ENCODE results near the gene NDRG3. TPM values are rescaled to one million over a fixed set of nuclear protein-coding genes. Genes with fewer than 3 reads are reported as not detected.

The NDRG3 gene
- total and polyA plus RNA-seq, 2 of the 8 experiments (the other 6 are each of a cell fraction or from before 2014, with no cell fraction given) = 25.7 to 32.3 TPM

DNA sequence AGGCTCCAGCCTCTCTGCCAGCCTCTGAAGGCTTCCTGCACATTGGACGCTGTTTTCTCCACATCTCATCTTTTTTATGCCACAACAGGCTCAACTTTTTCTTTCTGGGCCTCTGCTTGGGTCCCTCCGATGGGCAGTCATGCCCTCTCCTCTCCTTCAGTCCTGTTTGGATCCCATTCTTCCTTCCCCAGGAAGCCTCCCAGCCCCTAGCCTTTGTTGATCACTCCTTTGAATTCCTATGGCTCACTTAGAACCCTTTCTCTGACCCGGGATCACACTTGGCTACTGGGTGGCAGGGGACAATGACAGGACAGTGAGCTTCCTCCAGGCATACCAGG is 104.4 kb downstream of the NDRG3 start:
- H3K9ac ChIP-seq (replicated peaks in 1 of 4; ENCODE audit: extremely low read depth in 1 of 4, low read depth in 3 of 4, low read length in 3 of 4) = no peak overlapping the region
- no peak overlapping the region for H3K4me2 ChIP-seq (ENCODE audit: insufficient read depth in 1 of 2, low read depth in 2 of 2, low read length in 2 of 2)
- CTCF ChIA-PET (ENCODE audit: partially characterized antibody) = interaction anchor here (4.1 kb wide), 1 partner anchor 9 kb away, joined by 19 read pairs; no protein-coding TSS in a partner anchor
- peaks cover 1 to 9% (median 3%) of the 10 kb centered on the region in 4 experiments; a peak in 4 of 7 replicates for H3K4me1 ChIP-seq (replicated peaks in 1 of 4; ENCODE audit: control insufficient read depth in 3 of 4, insufficient read depth in 4 of 4, low read length in 3 of 4)
- H4K8ac ChIP-seq (ENCODE audit: extremely low read depth, insufficient read depth, low read length) = no peak overlapping the region
- FAIRE-seq = no peak
- no peak overlapping the region for H4K5ac ChIP-seq (ENCODE audit: insufficient read length, low read depth, low read length)
- no peak overlapping the region for H3K4ac ChIP-seq (replicated peaks; ENCODE audit: insufficient read length, low read depth, low read length)
- H3K56ac ChIP-seq (replicated peaks; ENCODE audit: insufficient read length, low read depth, low read length) = no peak overlapping the region
- H2AK5ac ChIP-seq (ENCODE audit: low read depth, low read length) = no peak overlapping the region
- H3K27ac ChIP-seq (ENCODE audit: low read depth, low read length) = no peak overlapping the region
- H3K14ac ChIP-seq (ENCODE audit: insufficient read length) = no peak overlapping the region
- H3K23me2 ChIP-seq (ENCODE audit: low read depth, low read length) = no peaks in the 10 kb centered on the region
- no peak overlapping the region for H2BK15ac ChIP-seq (ENCODE audit: low read length)
- H3K79me2 ChIP-seq (ENCODE audit: control insufficient read depth in 1 of 2, insufficient read depth in 2 of 2, low read length in 2 of 2) = no peaks in the 10 kb centered on the region
- WGBS, 2 experiments (ENCODE audit: extremely low coverage in 1 of 2, insufficient coverage in 1 of 2, insufficient read length in 1 of 2, insufficient replicate concordance in 2 of 2, low coverage in 1 of 2, low lambda C conversion rate in 2 of 2, missing lambda C conversion rate in 1 of 2) = 89% methylated on average over 3 of the region's 3 CpGs; no CpG with 5 or more reads in 1 of the 2 experiments
- H2BK5ac ChIP-seq (ENCODE audit: low read depth, low read length) = no peak overlapping the region
- H2AFZ ChIP-seq (ENCODE audit: low read length) = no peak overlapping the region
- no peaks in the 10 kb centered on the region for H3K9me3 ChIP-seq (ENCODE audit: insufficient read depth in 2 of 2, low read depth in 1 of 2, low read length in 1 of 2)
- no peak overlapping the region for H2BK12ac ChIP-seq (ENCODE audit: low read depth, low read length)
- H2BK120ac ChIP-seq (replicated peaks; ENCODE audit: low read depth, low read length) = no peak overlapping the region
- no peak for DNase-seq (ENCODE audit: low read depth in 1 of 2, low spot score in 2 of 2)
- H3K79me1 ChIP-seq (ENCODE audit: low read depth, low read length) = no peaks in the 10 kb centered on the region
- no peak overlapping the region for H3K4me3 ChIP-seq (ENCODE audit: extremely low read depth in 1 of 4, insufficient read depth in 2 of 4, low read depth in 3 of 4, low read length in 4 of 4)
- no peak overlapping the region for H3K18ac ChIP-seq (ENCODE audit: extremely low read depth, low read length)
- H4K20me1 ChIP-seq (replicated peaks in 1 of 2; ENCODE audit: control insufficient read depth in 1 of 2, insufficient read depth in 2 of 2, low read length in 2 of 2) = no peaks in the 10 kb centered on the region
- H4K91ac ChIP-seq (replicated peaks; ENCODE audit: insufficient read length, low read length) = no peak overlapping the region
- POLR2A ChIA-PET (ENCODE audit: partially characterized antibody) = no interaction called here
- H2BK20ac ChIP-seq (ENCODE audit: low read length) = no peak overlapping the region
- H3K36me3 ChIP-seq (ENCODE audit: control insufficient read depth in 2 of 4, insufficient read depth in 4 of 4, low read length in 3 of 4) = no peaks in the 10 kb centered on the region
- H3K23ac ChIP-seq (ENCODE audit: insufficient read length) = no peak overlapping the region
- no peaks in the 10 kb centered on the region for H3K27me3 ChIP-seq (replicated peaks in 1 of 4; ENCODE audit: control insufficient read depth in 3 of 4, extremely low read depth in 1 of 4, insufficient read depth in 3 of 4, low read length in 3 of 4)
- no peak for TF ChIP-seq SIX5 (IDR thresholded peaks at IDR 0.05; ENCODE audit: low read depth, low read length)
- no peak for TF ChIP-seq POU5F1 (IDR thresholded peaks at IDR 0.05; ENCODE audit: low read depth, low read length)
- no peak for TF ChIP-seq EGR1 (IDR thresholded peaks at IDR 0.05; ENCODE audit: borderline replicate concordance, low read depth, low read length)
- TF ChIP-seq TAF1 (IDR thresholded peaks at IDR 0.05; ENCODE audit: low read depth, low read length) = no peak
- no peak for TF ChIP-seq CTCF (IDR thresholded peaks at IDR 0.05; ENCODE audit: control extremely low read depth in 1 of 3, insufficient read depth in 1 of 3, low read depth in 1 of 3, low read length in 3 of 3)
- TF ChIP-seq, protein P1, sequence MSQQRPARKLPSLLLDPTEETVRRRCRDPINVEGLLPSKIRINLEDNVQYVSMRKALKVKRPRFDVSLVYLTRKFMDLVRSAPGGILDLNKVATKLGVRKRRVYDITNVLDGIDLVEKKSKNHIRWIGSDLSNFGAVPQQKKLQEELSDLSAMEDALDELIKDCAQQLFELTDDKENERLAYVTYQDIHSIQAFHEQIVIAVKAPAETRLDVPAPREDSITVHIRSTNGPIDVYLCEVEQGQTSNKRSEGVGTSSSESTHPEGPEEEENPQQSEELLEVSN (IDR thresholded peaks at IDR 0.05) = no peak
- no peak for TF ChIP-seq HDAC6 (IDR thresholded peaks at IDR 0.05; ENCODE audit: low read depth, low read length)
- no peak for TF ChIP-seq SAP30 (IDR thresholded peaks at IDR 0.05; ENCODE audit: insufficient read depth, insufficient replicate concordance, low read length)
- no peak for TF ChIP-seq EZH2 (IDR thresholded peaks at IDR 0.05; ENCODE audit: low read depth, low read length, severe bottlenecking)
- TF ChIP-seq CREB1 (IDR thresholded peaks at IDR 0.05) = no peak
- TF ChIP-seq TBP (IDR thresholded peaks at IDR 0.05; ENCODE audit: low read depth, low read length) = no peak
- TF ChIP-seq TEAD4 (IDR thresholded peaks at IDR 0.05; ENCODE audit: low read depth, low read length) = no peak

All from H1 (cell line).